CD4-positive, alpha-beta T cell treated with Interleukin-21 for 1 hour (primary cell): ENCODE data around the gene GAB1.

Experiments used
- DNase-seq: peaks from one replicate; pipeline ENCODE4 v3.0.0-alpha.2; 2020

GAB1 gene

DNA sequence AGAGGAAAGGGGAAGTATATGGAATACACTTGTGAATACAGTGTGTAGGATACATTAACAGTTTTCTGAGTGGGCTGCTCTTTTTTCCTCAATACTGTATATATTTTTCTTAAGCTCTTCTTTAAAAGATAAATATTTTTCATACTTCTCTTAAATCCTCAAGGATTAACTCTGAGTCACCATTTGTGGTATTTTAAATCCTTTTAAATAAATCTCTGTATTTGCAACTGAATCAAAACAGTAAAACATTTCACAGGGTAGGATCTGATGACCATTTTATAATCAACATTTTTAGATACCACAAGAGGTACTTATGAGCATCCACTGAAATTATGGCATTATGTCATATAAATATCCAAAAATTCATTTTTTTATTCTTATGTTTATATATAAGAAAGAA lies 87.6 kb downstream of the GAB1 start:
- no peak for DNase-seq

DNA sequence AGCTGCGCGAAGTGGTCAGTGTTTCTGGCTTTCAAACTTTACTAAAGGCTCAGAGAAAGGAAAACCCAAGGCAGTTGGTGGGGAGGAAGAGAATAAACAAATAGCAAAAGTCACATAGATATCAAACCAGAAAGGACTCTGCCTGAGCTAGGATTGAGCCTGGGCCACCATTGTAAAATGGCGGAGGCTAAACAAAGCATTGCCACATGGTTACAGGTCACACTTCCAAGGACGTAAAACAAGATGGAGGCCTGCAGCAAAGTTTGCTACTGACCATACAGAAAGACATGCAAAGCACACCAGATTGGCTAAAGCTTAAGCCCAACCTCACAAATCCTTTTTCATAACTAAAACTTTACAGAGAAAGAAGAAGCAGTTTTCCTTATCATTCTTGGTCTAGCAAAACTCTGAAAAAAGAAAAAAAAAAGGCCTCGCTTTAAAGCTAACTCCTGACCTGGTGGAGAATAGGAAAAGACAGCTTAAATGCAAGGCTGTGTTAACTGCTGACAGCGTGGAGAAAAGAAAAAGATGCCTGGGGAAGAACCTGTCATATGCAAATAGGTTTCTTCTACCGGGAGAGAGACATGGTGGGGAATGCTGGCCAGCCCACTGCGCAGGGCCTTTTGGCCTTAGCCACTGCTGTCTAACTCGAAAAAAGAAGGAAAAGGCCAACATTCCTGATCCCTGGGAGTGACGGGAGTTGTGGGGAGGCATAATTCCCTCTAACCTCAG lies 95.0 kb downstream of the GAB1 start:
- no peak for DNase-seq

DNA sequence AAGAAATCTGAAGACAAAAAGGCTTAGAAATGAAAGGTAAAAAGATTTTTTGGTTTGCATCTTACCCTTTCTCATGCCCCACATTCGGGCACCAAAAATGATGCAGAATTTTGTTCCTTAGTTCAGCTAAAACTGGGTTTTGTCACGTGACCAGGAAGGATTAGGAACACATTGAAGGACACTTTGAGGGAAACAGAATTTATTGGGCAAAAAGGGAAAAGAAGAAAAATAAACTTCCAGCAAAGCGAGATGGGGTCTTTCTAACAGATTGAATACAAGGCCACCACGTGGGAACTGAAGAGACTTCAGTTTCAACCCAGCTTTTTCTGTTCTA lies 95.5 kb downstream of the GAB1 start:
- no peak for DNase-seq

DNA sequence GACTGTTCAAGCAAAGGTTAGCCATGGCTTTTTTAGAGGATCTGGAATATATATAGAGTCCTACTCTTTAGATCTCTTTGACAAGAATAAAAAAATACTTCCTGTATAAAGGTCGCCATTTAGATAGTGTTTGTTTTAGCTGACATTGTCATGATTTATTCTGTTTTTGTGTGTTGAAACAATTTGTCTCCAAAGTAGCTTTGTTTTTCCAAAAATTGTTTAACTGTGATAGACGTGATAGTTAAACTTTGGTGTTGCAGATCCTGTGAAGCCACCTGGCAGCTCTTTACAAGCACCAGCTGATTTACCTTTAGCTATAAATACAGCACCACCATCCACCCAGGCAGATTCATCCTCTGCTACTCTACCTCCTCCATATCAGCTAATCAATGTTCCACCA lies 96.6 kb downstream of the GAB1 start:
- no peak for DNase-seq

GRCh38 chr4:143435955-143436354 lies 99.3 kb downstream of the GAB1 start:
- no peak for DNase-seq

DNA sequence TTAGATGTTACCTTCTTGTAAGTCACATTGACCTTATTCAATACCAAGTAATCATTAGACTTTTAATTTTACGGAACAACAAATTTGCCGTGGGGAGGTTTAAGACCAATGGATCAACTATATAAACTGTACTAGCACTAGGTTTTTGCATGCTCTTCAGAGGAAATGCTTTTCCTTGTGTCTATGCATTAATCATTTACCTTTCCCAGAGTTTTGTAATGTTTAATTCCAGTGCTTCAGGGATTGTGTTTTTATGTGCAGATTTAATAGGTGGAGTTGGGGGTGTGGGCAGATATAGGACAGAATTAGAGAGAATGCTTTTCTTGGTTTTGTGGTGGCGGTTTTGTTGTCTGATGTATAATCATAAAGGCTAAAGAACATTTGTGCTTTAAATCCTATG lies 100.8 kb downstream of the GAB1 start:
- no peak for DNase-seq

DNA sequence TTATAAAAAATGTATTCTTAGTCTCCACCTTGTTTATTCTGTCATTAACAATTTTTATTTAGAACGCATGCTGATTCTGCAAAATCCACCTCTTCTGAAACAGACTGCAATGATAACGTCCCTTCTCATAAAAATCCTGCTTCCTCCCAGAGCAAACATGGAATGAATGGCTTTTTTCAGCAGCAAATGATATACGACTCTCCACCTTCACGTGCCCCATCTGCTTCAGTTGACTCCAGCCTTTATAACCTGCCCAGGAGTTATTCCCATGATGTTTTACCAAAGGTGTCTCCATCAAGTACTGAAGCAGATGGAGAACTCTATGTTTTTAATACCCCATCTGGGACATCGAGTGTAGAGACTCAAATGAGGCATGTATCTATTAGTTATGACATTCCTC lies 101.3 kb downstream of the GAB1 start:
- no peak for DNase-seq

DNA sequence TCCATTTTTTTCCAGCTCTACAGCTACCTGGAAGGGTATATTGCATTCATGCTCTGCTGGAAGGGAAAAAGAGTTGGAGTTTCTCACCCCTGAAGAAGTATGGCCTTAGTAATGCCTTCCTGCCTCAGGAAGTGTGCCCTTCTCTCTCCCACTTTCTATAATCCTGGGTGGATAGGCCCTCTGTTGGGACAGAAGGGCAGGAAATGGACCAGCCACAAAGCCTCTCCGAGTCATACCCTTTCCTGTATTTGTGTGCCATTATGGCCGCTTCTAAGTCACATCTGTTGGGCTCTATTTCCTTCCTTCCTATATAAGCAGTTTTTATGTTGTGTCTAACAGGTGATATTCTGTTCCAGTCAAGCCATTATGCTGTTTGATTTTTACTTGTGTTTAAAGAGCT lies 102.0 kb downstream of the GAB1 start:
- DNase-seq: no peak

DNA sequence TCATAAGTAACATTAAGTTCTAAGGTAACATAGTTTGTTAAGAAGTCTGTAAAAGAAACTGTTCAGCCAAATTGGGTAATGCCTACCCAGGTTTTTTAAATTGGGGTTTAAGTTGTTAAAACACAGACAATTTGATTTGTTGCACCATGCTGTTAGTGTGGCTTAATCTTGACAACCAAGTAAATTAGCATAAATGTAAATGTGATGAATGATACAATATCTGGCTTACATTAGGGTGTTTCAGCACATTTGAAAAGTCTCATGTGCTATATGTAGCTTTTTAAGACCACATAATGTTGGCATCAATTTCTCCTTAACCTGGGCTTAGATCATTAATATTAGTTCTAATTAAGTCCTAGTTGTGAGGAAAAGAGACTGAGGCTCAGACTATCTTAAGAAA lies 104.4 kb downstream of the GAB1 start:
- no peak for DNase-seq

- no peak for DNase-seq
Observed at GRCh38 chr4:143441678-143442077, 105.0 kb downstream of the GAB1 start.

- no peak for DNase-seq
Observed at GRCh38 chr4:143443728-143444127, 107.1 kb downstream of the GAB1 start.

- DNase-seq: no peak
Observed at GRCh38 chr4:143451186-143451585, 114.5 kb downstream of the GAB1 start.

DNA sequence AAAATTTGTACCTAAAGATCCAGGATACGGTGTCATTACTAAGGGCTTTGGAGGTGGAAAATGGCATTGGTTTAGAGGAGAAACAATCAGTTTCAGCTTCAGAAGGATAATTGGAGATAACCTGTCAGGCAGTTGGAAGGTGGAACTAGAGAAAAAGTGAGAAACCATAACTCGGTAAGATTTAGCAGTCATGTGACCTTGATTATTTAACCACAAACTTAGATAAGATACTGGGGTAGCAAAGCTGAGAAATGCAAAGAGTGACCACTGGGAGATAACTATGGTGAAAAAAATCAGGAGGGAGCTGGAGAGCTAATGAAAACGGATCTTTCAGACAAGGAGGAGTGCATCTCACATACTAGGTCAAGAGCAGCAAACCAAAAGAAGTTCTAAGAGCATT lies 118.5 kb downstream of the GAB1 start:
- DNase-seq: no peak

GRCh38 chr4:143458966-143459365 lies 122.3 kb downstream of the GAB1 start:
- no peak for DNase-seq

- DNase-seq: no peak
Observed at GRCh38 chr4:143473334-143474126, 136.9 kb downstream of the GAB1 start.

GRCh38 chr4:143477487-143477886 lies 140.8 kb downstream of the GAB1 start:
- no peak for DNase-seq

GRCh38 chr4:143481361-143481760 lies 144.7 kb downstream of the GAB1 start:
- DNase-seq: no peak

DNA sequence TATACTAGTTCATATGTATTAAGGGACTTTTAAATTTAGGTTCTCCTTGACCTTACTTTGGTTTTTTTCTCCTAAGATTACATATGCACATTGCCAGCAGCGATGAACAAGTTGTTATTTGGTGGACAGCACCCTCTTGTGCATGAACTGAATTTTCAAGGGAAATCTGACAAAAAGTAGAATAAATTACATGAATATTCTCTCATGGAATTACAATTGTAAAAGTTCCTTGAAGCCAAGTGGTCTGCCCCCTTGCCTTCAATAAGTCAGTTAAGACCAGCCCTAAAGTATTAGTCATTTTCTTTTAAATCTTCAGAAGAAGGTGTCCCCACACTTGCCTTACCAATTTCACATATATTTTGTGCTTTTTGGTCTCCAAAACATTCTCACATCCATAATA lies 146.2 kb downstream of the GAB1 start:
- peak; percentile 2 for DNase-seq

GRCh38 chr4:143486314-143486713 lies 149.6 kb downstream of the GAB1 start:
- no peak for DNase-seq

DNA sequence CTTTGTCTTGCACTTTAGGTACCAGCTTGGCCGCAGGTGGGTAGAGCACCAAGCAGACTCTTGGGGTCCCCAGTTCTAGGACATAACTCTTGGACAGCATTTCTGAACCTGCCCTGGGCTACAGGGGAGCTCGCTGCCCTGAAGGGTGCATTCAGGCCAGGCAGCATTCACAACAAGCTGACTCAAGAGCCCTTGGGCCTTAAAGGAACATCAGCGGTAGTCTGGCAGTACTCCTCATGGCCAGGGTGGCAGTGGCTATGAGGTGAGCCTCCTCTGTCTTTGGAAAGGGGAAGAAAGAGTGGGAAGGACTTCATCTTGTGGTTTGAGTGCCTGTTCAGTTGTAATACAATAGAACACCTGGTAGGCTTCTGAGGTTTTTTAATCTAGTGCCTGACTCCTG lies 152.0 kb downstream of the GAB1 start:
- no peak for DNase-seq

GRCh38 chr4:143489106-143489505 lies 152.4 kb downstream of the GAB1 start:
- DNase-seq: no peak

GRCh38 chr4:143498021-143498420 lies 161.3 kb downstream of the GAB1 start:
- DNase-seq: no peak

DNA sequence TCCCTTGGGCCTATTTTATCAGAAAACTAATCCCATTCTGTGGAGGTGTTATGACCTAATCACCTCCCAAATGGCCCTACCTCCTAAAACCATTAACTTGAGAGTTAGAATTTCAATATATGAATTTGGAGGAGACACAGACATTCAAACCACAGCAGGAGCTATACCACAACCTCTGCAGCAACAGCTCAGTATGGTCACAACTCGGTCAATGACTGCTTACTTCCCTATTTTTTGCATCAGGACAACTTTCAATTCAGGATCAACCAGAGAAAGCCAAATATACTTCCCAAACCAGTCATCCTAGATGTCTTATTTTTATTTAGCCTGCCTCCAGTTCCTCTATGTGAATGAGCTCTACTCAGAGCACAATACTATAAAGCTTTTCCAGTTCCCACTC lies 165.6 kb downstream of the GAB1 start:
- no peak for DNase-seq

- DNase-seq: no peak
Observed at GRCh38 chr4:143506031-143506430, 169.4 kb downstream of the GAB1 start.

GRCh38 chr4:143511906-143512305 lies 175.2 kb downstream of the GAB1 start:
- no peak for DNase-seq
